Airway epithelial cell (primary cell): ENCODE data around the gene TPGS1. TPM values are rescaled to one million over a fixed set of nuclear protein-coding genes. Genes with fewer than 3 reads are reported as not detected.

Experiments
- total RNA-seq: library from RNA; depleted of rRNA; stranded (reverse); fragments of >200 nt; gene quantifications from 2 replicates; pipeline ENCODE4 v1.2.3, GENCODE V29; 2015

The TPGS1 gene
- 37.6 and 38.8 TPM in 2 replicates for total RNA-seq

DNA sequence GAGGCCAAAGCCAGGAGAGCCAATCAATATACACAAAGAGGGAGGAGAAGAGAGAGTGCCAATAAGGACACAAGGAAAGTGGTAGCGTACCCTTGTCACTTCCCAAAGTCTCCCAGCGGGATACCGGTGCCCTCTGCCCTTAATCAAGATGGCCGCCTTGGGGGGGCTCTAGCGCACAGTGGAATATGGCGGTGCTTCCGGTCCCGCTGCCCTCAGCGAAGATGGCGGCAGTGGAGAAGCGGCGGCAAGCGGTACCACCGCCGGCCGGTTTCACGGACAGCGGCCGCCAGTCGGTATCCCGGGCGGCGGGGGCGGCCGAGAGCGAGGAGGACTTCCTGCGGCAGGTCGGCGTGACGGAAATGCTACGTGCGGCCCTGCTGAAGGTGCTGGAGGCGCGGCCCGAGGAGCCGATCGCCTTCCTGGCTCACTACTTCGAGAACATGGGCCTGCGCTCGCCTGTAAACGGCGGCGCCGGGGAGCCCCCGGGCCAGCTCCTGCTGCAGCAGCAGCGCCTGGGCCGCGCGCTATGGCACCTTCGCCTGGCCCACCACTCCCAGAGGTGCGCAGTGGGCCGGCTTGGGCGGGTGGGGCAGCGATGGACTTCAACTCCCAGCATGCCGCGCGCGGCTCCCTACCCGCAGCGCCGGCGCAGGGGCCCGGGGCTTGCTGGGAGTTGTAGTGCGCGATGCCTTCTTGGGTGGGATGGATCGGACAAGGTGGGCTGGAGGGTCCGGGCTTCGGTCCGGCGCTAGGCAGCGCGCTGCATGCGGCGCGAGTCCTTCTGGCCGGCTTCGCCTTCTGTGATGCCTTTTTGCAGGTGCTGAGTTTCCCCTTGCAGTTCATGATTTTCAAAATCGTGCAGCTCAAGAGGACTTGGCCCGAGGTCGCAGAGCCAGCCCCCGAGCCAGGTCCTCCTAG, at the start of gene TPGS1:
TSS of gene TPGS1 (plus strand) at position 212 of the 918 bp plus-strand sequence. CDS start at position 222, 10 bp downstream.

DNA sequence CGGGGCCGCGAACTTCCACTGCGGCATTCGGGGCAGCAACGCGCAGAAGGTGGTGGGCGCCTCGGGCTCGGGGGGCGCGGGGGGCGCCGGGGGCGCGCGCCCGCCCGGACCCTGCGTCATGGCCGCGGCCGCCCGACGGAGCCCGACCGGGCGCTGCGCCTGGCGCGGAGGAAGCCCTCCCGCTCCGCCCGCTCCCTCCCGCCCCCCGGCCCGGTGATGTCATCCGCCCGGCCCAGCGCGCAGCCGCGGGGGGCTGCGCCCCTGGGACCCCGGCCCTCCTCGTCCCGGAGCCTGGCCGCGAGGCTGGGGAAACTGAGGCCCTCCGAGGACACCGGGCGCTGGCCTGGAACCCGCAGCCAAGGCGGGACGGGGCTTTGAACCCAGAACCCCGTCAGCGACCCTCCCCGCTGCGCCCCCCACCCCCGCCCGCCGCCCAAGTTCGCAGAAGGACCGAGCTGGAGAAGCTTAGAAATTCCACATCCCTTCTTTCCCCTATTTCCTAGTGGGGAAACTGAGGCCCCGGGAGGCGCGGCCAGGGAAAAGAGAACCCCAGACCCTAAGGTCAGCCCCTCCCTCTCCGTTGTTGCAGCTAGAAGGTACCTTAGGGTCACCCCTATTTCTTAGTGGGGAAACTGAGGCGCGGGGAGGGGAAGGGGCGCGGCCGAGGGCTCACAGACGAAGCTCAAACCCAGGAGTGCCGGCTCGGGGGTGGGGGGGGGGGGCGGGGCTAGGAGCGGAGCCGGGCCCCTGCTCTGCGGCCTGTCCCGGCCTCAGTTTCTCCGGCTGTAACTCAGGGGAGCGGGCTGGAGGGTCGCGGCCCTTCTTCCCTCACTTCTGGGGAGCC, 46.2 kb upstream of the TPGS1 start, which contains the start of gene SHC2:
TSS of gene SHC2 (minus strand) at position 157 of the 844 bp plus-strand sequence. CDS start at position 120, 37 bp downstream.

DNA sequence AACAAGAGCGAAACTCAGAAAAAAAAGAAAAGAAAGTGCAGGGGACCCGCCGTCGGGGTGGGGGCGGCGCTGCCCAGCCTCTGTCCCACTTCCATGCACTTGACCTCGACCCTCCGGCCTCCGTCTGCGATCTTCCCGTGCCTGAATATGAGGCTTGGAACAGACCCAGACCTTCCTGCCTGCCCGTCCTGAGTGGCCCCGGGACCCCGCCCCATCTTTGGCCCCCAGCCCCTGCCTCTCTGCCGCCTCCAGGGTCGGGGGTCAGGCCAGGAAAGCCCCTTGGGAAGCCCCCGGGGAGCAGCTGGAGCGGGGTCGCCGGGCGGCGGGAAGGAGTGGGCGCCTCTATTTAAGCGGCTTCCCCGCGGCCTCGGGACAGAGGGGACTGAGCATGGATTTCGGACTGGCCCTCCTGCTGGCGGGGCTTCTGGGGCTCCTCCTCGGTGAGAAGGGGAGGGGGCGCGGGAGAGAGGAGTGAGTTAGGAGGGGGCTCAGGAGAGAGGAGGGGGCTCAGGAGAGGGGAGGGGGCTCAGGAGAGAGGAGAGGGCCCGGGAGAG, 11.1 kb upstream of the TPGS1 start, which contains the start of gene MADCAM1:
TSS of gene MADCAM1 (plus strand) at position 375 of the 554 bp plus-strand sequence. CDS start at position 389, 14 bp downstream.

GRCh38 chr19:531753-532560, 24.7 kb downstream of the TPGS1 start, which contains the start of gene CDC34:
CDC34 (plus strand) TSS chr19:531760; CDS start chr19:531932, 172 bp downstream.

DNA sequence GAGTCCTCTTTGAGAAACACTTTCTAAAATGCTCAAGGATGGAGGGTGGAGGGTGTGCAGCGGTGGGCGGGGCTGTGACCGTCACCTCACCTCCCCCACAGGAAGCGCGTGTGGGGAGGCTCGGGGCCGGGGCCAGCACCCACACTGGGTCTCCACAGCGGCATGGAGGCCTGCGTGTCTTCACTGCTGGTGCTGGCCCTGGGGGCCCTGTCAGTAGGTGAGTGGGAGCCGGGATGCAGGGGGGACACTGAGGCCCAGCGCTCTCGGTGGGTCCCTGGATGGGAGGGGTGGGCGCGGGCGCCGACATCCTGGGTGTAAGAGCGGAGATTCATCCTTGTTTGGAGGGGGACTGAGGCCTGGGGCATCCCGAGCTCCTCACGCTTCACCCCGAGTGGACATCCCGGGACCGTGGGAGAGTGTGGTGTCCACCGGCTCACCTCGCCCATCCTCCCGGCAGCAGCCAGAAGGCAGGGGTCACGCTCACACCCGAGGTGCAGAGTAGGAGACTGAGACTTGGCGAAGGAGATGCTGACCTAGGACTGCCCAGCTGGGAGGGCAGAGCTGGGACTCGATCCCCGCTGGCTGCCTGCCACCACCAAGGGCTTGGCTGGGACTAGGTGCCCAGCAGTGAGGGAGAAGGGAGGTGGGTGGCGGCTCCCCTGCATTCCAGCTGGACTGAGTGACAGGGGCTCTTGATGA, 36.8 kb downstream of the TPGS1 start, which contains the start of gene GZMM:
TSS of gene GZMM (plus strand) at position 144 of the 699 bp plus-strand sequence. CDS start at position 163, 19 bp downstream.

Other genes with a start within 250 kb of the TPGS1 start
- 56.1 and 62.1 TPM in 2 replicates for gene PLPP2, start 216.1 kb upstream of the TPGS1 start, total RNA-seq
- 7.9 and 13.5 TPM in 2 replicates for gene MIER2, start 162.7 kb upstream of the TPGS1 start, total RNA-seq
- gene C2CD4C, start 98.3 kb upstream of the TPGS1 start, total RNA-seq: 0.42 TPM in 2 replicates
- gene SHC2, start 46.5 kb upstream of the TPGS1 start, total RNA-seq: 0.07 and 0.14 TPM in 2 replicates
- gene MADCAM1, start 11.0 kb upstream of the TPGS1 start, total RNA-seq: 0.14 TPM in 1 of 2 replicates, not detected in the other
- 94.9 and 162 TPM in 2 replicates for gene CDC34, start 24.3 kb downstream of the TPGS1 start, total RNA-seq
- 0.37 TPM in 1 of 2 replicates, not detected in the other for gene GZMM, start 36.6 kb downstream of the TPGS1 start, total RNA-seq
- gene BSG, start 65.1 kb downstream of the TPGS1 start, total RNA-seq: 634 and 675 TPM in 2 replicates
- 0.63 and 0.98 TPM in 2 replicates for gene HCN2, start 82.4 kb downstream of the TPGS1 start, total RNA-seq
- gene POLRMT, start 126.0 kb downstream of the TPGS1 start, total RNA-seq: 35.1 and 38.7 TPM in 2 replicates
- not detected in 2 replicates for gene FGF22, start 132.4 kb downstream of the TPGS1 start, total RNA-seq
- 139 and 142 TPM in 2 replicates for gene RNF126, start 155.7 kb downstream of the TPGS1 start, total RNA-seq
- 207 and 297 TPM in 2 replicates for gene FSTL3, start 168.9 kb downstream of the TPGS1 start, total RNA-seq
- not detected in 2 replicates for gene PRSS57, start 188.0 kb downstream of the TPGS1 start, total RNA-seq
- gene PALM, start 201.4 kb downstream of the TPGS1 start, total RNA-seq: 6.7 TPM in 2 replicates
- 73.5 and 106 TPM in 2 replicates for gene MISP, start 243.6 kb downstream of the TPGS1 start, total RNA-seq